Trophoblast cell (in vitro differentiated cells and primary cell): ENCODE data around the gene GBE1.

Experiments used
- DNase-seq, 2 donors: peaks; one replicate each; pipeline ENCODE4 v3.0.0-alpha.2; 2016
- H2AFZ ChIP-seq: 2 replicates; pipeline ENCODE4 v1.6.1; 2013; ENCODE audit warnings: low read length, moderate library complexity, mild to moderate bottlenecking; ENCODE audit not compliant: insufficient read depth, poor library complexity
- H2AK5ac ChIP-seq: 2 replicates; pipeline ENCODE4 v1.6.1; 2013; ENCODE audit warnings: mild to moderate bottlenecking, low read length
- H2BK120ac ChIP-seq: 2 replicates; pipeline ENCODE4 v1.6.1; 2013; ENCODE audit warnings: low read length, mild to moderate bottlenecking, moderate library complexity; ENCODE audit not compliant: insufficient read depth, poor library complexity
- H2BK12ac ChIP-seq: 2 replicates; pipeline ENCODE4 v1.6.1; 2013; ENCODE audit warnings: mild to moderate bottlenecking, low read length, moderate library complexity
- H2BK5ac ChIP-seq: 2 replicates; pipeline ENCODE4 v1.6.1; 2013; ENCODE audit warnings: low read length, low read depth, moderate library complexity, mild to moderate bottlenecking; ENCODE audit not compliant: poor library complexity
- H3K14ac ChIP-seq: 2 replicates; pipeline ENCODE4 v1.6.1; 2013; ENCODE audit warnings: mild to moderate bottlenecking, low read length
- H3K18ac ChIP-seq: 2 replicates; pipeline ENCODE4 v1.6.1; 2013; ENCODE audit warnings: mild to moderate bottlenecking, low read length
- H3K23ac ChIP-seq: 2 replicates; pipeline ENCODE4 v1.6.1; 2013; ENCODE audit warnings: low read length
- H3K27ac ChIP-seq: 2 replicates; pipeline ENCODE4 v1.5.1; 2013; ENCODE audit warnings: low read depth, mild to moderate bottlenecking, inconsistent platforms, low read length, moderate library complexity
- H3K27me3 ChIP-seq: 2 replicates; pipeline ENCODE4 v1.6.1; 2013; ENCODE audit warnings: inconsistent platforms, mild to moderate bottlenecking, low read length, moderate library complexity; ENCODE audit not compliant: insufficient read depth
- H3K36me3 ChIP-seq, 2 experiments: 1 replicate in 1 of 2; 2 replicates in 1 of 2; pipeline ENCODE4 v1.6.1; 2013; ENCODE audit warnings: low read length in 2 of 2, mild to moderate bottlenecking in 2 of 2, moderate library complexity in 1 of 2; ENCODE audit not compliant: insufficient read depth in 2 of 2, control insufficient read depth in 1 of 2
- H3K4ac ChIP-seq: 2 replicates; pipeline ENCODE4 v1.6.1; 2013; ENCODE audit warnings: low read depth, mild to moderate bottlenecking, low read length, moderate library complexity
- H3K4me1 ChIP-seq, 2 experiments: 1 replicate in 1 of 2; 2 replicates in 1 of 2; pipeline ENCODE4 v1.6.1; 2013; ENCODE audit warnings: low read length in 2 of 2, mild to moderate bottlenecking in 2 of 2, moderate library complexity in 1 of 2; ENCODE audit not compliant: insufficient read depth in 2 of 2, control insufficient read depth in 1 of 2
- H3K4me2 ChIP-seq: 2 replicates; pipeline ENCODE4 v1.6.1; 2013; ENCODE audit warnings: inconsistent platforms, mild to moderate bottlenecking, low read length, moderate library complexity
- H3K4me3 ChIP-seq: 2 replicates; pipeline ENCODE4 v1.5.1; 2013; ENCODE audit warnings: mild to moderate bottlenecking, low read depth, low read length, inconsistent platforms
- H3K79me1 ChIP-seq: one replicate; pipeline ENCODE4 v1.6.1; 2013; ENCODE audit warnings: low read length
- H3K79me2 ChIP-seq: 2 replicates; pipeline ENCODE4 v1.6.1; 2013; ENCODE audit warnings: low read length, mild to moderate bottlenecking; ENCODE audit not compliant: control insufficient read depth, insufficient read depth, poor library complexity
- H3K9ac ChIP-seq: 2 replicates; pipeline ENCODE4 v1.6.1; 2013; ENCODE audit warnings: mild to moderate bottlenecking, low read length
- H3K9me3 ChIP-seq: 2 replicates; pipeline ENCODE4 v1.6.1; 2013; ENCODE audit warnings: low read depth, mild to moderate bottlenecking, control low read depth, inconsistent platforms, low read length; ENCODE audit not compliant: insufficient read depth
- H4K12ac ChIP-seq: 2 replicates; pipeline ENCODE4 v1.6.1; 2013; ENCODE audit warnings: low read depth, mild to moderate bottlenecking, low read length, moderate library complexity
- H4K8ac ChIP-seq: 2 replicates; pipeline ENCODE4 v1.6.1; 2013; ENCODE audit warnings: low read depth, mild to moderate bottlenecking, low read length, moderate library complexity
- H4K91ac ChIP-seq: one replicate; pipeline ENCODE4 v1.6.1; 2013; ENCODE audit warnings: low read depth, mild to moderate bottlenecking, low read length, moderate library complexity
- WGBS: extraction: QIAGEN DNeasy Blood & Tissue Kit; methylation state at CpG from one replicate; pipeline ENCODE4 v1.1.7; 2013; ENCODE audit warnings: missing lambda C conversion rate; ENCODE audit not compliant: insufficient read length, insufficient coverage; ENCODE audit errors: extremely low coverage; 5-methylcytosine and 5-hydroxymethylcytosine counted together

Gene GBE1

GRCh38 chr3:81689617-81690016, 71.8 kb downstream of the GBE1 start:
- H2BK5ac ChIP-seq, result no peak overlapping the region
- H3K36me3 ChIP-seq, result no peaks in the 10 kb centered on the region
- H3K4me1 ChIP-seq, result no peaks in the 10 kb centered on the region
- H3K9ac ChIP-seq, result no peak overlapping the region
- no peak for DNase-seq
- no peak overlapping the region for H4K12ac ChIP-seq
- H3K4me2 ChIP-seq, result no peak overlapping the region
- H2AK5ac ChIP-seq, result no peak overlapping the region
- WGBS, result no CpG with 5 or more reads among the region's 7 CpGs
- no peaks in the 10 kb centered on the region for H3K27me3 ChIP-seq
- no peaks in the 10 kb centered on the region for H3K79me1 ChIP-seq
- no peaks in the 10 kb centered on the region for H3K79me2 ChIP-seq
- H3K4me3 ChIP-seq, result no peak overlapping the region
- H3K27ac ChIP-seq, result no peak overlapping the region
- no peak overlapping the region for H2BK120ac ChIP-seq
- H3K9me3 ChIP-seq, result no peaks in the 10 kb centered on the region
- H3K14ac ChIP-seq, result no peak overlapping the region
- H3K4ac ChIP-seq, result no peak overlapping the region
- no peak overlapping the region for H4K8ac ChIP-seq
- no peak overlapping the region for H3K18ac ChIP-seq
- no peak overlapping the region for H3K23ac ChIP-seq
- no peak overlapping the region for H2AFZ ChIP-seq
- H4K91ac ChIP-seq, result no peak overlapping the region
- no peak overlapping the region for H2BK12ac ChIP-seq

- Histone ChIP-seq H2BK5ac (no peak overlapping the region), H3K14ac (no peak overlapping the region), H3K27ac (no peak overlapping the region), H4K8ac (no peak overlapping the region), H4K12ac (no peak overlapping the region), H3K4ac (no peak overlapping the region), H2AK5ac (no peak overlapping the region), H3K36me3 (no peaks in the 10 kb centered on the region), H3K79me2 (no peaks in the 10 kb centered on the region), H3K4me1 (no peaks in the 10 kb centered on the region), H3K4me2 (no peak overlapping the region), H3K79me1 (no peaks in the 10 kb centered on the region), H2BK120ac (no peak overlapping the region), H2AFZ (no peak overlapping the region), H3K9ac (no peak overlapping the region), H2BK12ac (no peak overlapping the region), H3K27me3 (no peaks in the 10 kb centered on the region), H3K23ac (no peak overlapping the region), H4K91ac (no peak overlapping the region), H3K9me3 (no peaks in the 10 kb centered on the region), H3K18ac (no peak overlapping the region), H3K4me3 (no peak overlapping the region)
- no peak for DNase-seq
- no CpG with 5 or more reads among the region's 4 CpGs for WGBS
Measured at GRCh38 chr3:81684751-81685395, 76.6 kb downstream of the GBE1 start.

GRCh38 chr3:81676706-81677456, 84.6 kb downstream of the GBE1 start:
- no peak overlapping the region for H3K18ac ChIP-seq
- H3K9me3 ChIP-seq, result no peaks in the 10 kb centered on the region
- no peak overlapping the region for H3K4me2 ChIP-seq
- H2BK5ac ChIP-seq, result no peak overlapping the region
- H3K14ac ChIP-seq, result no peak overlapping the region
- H2BK120ac ChIP-seq, result no peak overlapping the region
- H2AFZ ChIP-seq, result no peak overlapping the region
- H2AK5ac ChIP-seq, result no peak overlapping the region
- H3K23ac ChIP-seq, result no peak overlapping the region
- H3K9ac ChIP-seq, result no peak overlapping the region
- H3K79me1 ChIP-seq, result no peaks in the 10 kb centered on the region
- no peaks in the 10 kb centered on the region for H3K79me2 ChIP-seq
- no peak overlapping the region for H3K27ac ChIP-seq
- no peaks in the 10 kb centered on the region for H3K36me3 ChIP-seq
- H3K4ac ChIP-seq, result no peak overlapping the region
- no peak for DNase-seq
- no peak overlapping the region for H4K8ac ChIP-seq
- no CpG with 5 or more reads among the region's 5 CpGs for WGBS
- no peaks in the 10 kb centered on the region for H3K27me3 ChIP-seq
- no peak overlapping the region for H4K91ac ChIP-seq
- no peak overlapping the region for H4K12ac ChIP-seq
- no peak overlapping the region for H2BK12ac ChIP-seq
- H3K4me3 ChIP-seq, result no peak overlapping the region
- no peaks in the 10 kb centered on the region for H3K4me1 ChIP-seq

GRCh38 chr3:81674690-81675089, 86.8 kb downstream of the GBE1 start:
- no peak overlapping the region for H3K4me2 ChIP-seq
- no peak overlapping the region for H3K4me3 ChIP-seq
- H3K9me3 ChIP-seq, result no peaks in the 10 kb centered on the region
- H3K23ac ChIP-seq, result no peak overlapping the region
- H2BK120ac ChIP-seq, result no peak overlapping the region
- no peak overlapping the region for H3K9ac ChIP-seq
- no peak overlapping the region for H3K4ac ChIP-seq
- no peaks in the 10 kb centered on the region for H3K79me2 ChIP-seq
- H2BK5ac ChIP-seq, result no peak overlapping the region
- no peak overlapping the region for H4K91ac ChIP-seq
- H3K14ac ChIP-seq, result no peak overlapping the region
- H2AFZ ChIP-seq, result no peak overlapping the region
- H3K27ac ChIP-seq, result no peak overlapping the region
- H4K12ac ChIP-seq, result no peak overlapping the region
- H3K27me3 ChIP-seq, result no peaks in the 10 kb centered on the region
- no peaks in the 10 kb centered on the region for H3K79me1 ChIP-seq
- no peak overlapping the region for H2AK5ac ChIP-seq
- H3K36me3 ChIP-seq, result no peaks in the 10 kb centered on the region
- no peak overlapping the region for H4K8ac ChIP-seq
- no peak overlapping the region for H2BK12ac ChIP-seq
- no peak overlapping the region for H3K18ac ChIP-seq
- H3K4me1 ChIP-seq, result no peaks in the 10 kb centered on the region
- no peak for DNase-seq
